Hematopoietic multipotent progenitor cell treated with erythropoietin and hydrocortisone succinate and interleukin-3 and kit ligand, for 4 days (in vitro differentiated cells): ENCODE data around the gene METTL25B.

Experiments used
- DNase-seq: peaks from one replicate; pipeline ENCODE4 v3.0.0-alpha.2; 2015

The METTL25B gene

GRCh38 chr1:156773607-156774006, 45.3 kb downstream of the METTL25B start:
- DNase-seq = no peak

- no peak for DNase-seq
Measured at GRCh38 chr1:156775799-156776198, 47.5 kb downstream of the METTL25B start.

GRCh38 chr1:156776942-156777341, 48.7 kb downstream of the METTL25B start:
- no peak for DNase-seq

GRCh38 chr1:156777573-156777972, 49.3 kb downstream of the METTL25B start:
- no peak for DNase-seq

GRCh38 chr1:156781585-156782186, 53.4 kb downstream of the METTL25B start:
- no peak for DNase-seq

- DNase-seq = no peak
Measured at GRCh38 chr1:156785458-156785857, 57.2 kb downstream of the METTL25B start.
